Ascending aorta (tissue), 2 donors: ENCODE results near the gene TRABD. TPM values are rescaled to one million over a fixed set of nuclear protein-coding genes. Genes with fewer than 3 reads are reported as not detected.
"Not testable (repeated sequence)": the region's sequence is repeated elsewhere in the genome, so short reads cannot be mapped to it uniquely, and the experiment has no call there.

Source experiments
- DNase-seq, 2 donors: peaks; one replicate each; pipeline ENCODE4 v3.0.0-alpha.2; 2019; ENCODE audit warnings: low spot score in 2 of 2
- H3K27ac ChIP-seq, 2 donors: fragments of 200-600 bp; sonication (generic); one replicate each; pipeline ENCODE4 v1.5.1; 2016 to 2017; ENCODE audit warnings: mild to moderate bottlenecking in 1 of 2
- H3K27me3 ChIP-seq: fragments of 200-600 bp; sonication (generic); one replicate; pipeline ENCODE4 v1.5.1; 2017
- H3K36me3 ChIP-seq, 2 donors: fragments of 200-600 bp; sonication (generic); one replicate each; pipeline ENCODE4 v1.5.1; 2016
- H3K4me1 ChIP-seq, 2 donors: fragments of 200-600 bp; sonication (generic); one replicate each; pipeline ENCODE4 v1.5.1; 2016 to 2017; ENCODE audit warnings: mild to moderate bottlenecking in 1 of 2
- H3K4me3 ChIP-seq, 2 donors: fragments of 200-600 bp; sonication (generic); one replicate each; pipeline ENCODE4 v1.5.1; 2016 to 2017; ENCODE audit warnings: mild to moderate bottlenecking in 1 of 2
- H3K9me3 ChIP-seq, 2 donors: fragments of 200-600 bp; sonication (generic); one replicate each; pipeline ENCODE4 v1.5.1; 2016
- intact Hi-C: fragments of 100-400 bp; cut with DNase I; formaldehyde crosslinking; loops from one replicate; pipeline ENCODE4 v1.15.1; 2023
- total RNA-seq: library from RNA; depleted of rRNA; stranded (reverse); fragments of >200 nt; gene quantifications from one replicate; pipeline ENCODE4 v1.1.0, GENCODE V29; 2016
- TF ChIP-seq, protein P1 (sequence below), 3 experiments: fragments of 200-600 bp in 2 of 3; fragments of 450-650 bp in 1 of 3; sonication (generic) in 2 of 3; IDR thresholded peaks; one replicate each; pipeline ENCODE4 v1.5.1; 2016 to 2019; ENCODE audit warnings: antibody characterized with exemption in 3 of 3, mild to moderate bottlenecking in 1 of 3, moderate library complexity in 1 of 3

TRABD gene
- total RNA-seq, 1 donor from 2014 or later: 91.4 TPM

DNA sequence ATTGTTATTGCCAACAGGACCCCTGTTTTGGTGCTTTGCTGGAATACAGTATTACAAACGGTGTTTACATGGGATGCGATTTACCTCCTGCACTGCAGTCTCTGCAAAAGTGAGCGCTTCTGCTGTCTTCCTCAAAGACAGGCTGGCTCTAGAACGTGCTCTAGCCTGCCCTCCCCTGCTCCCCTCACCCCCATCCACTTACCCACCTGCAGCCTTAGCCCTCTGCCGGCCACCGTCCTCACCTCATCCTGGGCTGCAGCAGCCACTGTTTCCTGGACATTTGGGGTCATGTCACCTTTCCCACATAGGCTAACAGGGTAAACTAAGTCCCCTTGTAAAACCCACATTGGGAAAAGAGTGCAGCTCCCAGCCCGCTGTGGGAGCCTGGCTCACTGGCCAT lies 24.8 kb upstream of the TRABD start:
- H3K9me3 ChIP-seq: no peaks in the 10 kb centered on the region
- H3K36me3 ChIP-seq: no peaks in the 10 kb centered on the region
- H3K4me1 ChIP-seq: no peaks in the 10 kb centered on the region
- no peak overlapping the region for H3K4me3 ChIP-seq
- DNase-seq: no peak
- TF ChIP-seq, protein P1, sequence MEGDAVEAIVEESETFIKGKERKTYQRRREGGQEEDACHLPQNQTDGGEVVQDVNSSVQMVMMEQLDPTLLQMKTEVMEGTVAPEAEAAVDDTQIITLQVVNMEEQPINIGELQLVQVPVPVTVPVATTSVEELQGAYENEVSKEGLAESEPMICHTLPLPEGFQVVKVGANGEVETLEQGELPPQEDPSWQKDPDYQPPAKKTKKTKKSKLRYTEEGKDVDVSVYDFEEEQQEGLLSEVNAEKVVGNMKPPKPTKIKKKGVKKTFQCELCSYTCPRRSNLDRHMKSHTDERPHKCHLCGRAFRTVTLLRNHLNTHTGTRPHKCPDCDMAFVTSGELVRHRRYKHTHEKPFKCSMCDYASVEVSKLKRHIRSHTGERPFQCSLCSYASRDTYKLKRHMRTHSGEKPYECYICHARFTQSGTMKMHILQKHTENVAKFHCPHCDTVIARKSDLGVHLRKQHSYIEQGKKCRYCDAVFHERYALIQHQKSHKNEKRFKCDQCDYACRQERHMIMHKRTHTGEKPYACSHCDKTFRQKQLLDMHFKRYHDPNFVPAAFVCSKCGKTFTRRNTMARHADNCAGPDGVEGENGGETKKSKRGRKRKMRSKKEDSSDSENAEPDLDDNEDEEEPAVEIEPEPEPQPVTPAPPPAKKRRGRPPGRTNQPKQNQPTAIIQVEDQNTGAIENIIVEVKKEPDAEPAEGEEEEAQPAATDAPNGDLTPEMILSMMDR (IDR thresholded peaks at IDR 0.05): no peak
- intact Hi-C loops: no loop called here
- H3K27me3 ChIP-seq: no peaks in the 10 kb centered on the region
- no peak overlapping the region for H3K27ac ChIP-seq

DNA sequence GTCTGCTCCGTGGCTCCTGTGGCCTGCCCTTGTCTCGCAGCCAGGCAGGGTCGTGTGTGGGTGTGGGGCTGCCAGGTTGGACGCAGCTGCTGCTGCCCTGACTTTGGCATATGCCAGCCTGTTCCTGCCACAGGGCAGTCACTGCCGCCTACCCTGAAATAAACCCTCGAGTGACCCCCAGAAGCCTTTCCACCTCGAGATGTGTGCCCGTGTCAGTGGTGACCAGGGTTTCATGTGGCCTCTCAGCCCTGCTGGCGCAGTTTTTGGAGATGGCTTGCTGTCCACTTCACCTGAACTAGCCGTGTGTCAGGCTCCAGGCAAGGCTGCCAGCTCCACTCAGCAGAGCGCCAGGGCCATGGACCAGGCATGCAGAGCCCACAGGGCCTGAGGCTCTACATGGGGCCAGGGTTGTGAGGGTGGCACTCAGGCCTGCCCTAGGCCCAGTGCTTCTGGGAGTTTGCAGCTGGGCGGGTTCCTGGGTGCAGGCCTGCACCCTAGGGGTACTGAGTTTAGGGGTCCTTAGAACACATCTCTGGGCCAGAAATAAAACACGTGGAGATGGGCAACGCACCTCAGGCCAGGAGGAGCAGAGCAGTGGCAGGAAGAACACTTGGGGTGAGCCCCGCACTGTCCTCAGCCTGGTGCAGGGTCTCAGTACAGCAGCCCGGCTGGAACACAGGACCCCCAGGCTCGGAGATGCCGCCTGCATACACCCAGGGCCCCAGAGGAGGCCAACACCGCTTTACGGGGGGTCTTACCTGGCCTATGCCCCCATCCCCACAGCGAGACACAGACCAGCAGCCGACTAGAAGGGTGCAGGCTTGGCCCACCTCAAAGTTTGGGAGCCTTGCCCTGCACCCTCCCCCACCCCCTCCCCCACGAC lies 24.0 kb upstream of the TRABD start:
- DNase-seq: no peak
- intact Hi-C loops: no loop called here
- no peaks in the 10 kb centered on the region for H3K4me1 ChIP-seq
- TF ChIP-seq, protein P1 (IDR thresholded peaks at IDR 0.05): no peak
- H3K27me3 ChIP-seq: no peaks in the 10 kb centered on the region
- H3K4me3 ChIP-seq: no peak overlapping the region
- H3K27ac ChIP-seq: no peak overlapping the region
- H3K9me3 ChIP-seq: no peaks in the 10 kb centered on the region
- H3K36me3 ChIP-seq: no peaks in the 10 kb centered on the region

DNA sequence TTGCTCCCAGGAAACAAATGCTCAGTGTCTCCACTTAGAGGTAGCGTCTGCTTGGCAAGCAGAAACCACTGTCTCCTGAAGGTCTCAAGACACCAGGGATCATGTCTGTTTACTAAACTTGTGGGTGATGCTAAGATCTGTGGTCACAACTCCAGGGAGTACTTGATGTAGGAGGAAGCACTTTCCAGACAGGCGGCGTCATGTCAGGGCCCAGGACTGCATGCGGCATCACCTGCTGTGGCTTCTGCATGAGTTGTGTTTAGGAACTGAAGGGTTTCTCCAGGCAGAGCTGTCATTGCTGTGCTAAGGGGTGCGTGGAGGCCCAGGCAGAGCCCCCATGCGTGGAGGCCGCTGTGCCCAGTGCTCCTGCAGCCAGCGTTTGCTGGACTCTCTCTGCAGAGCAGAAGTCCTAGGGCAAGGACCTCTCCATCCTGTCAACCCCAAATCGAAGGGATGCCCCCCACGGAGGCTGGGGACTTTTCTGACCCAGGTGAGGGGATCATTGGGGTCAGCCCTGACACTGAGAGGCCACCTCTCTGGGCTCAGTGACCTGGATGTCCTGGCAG lies 23.2 kb upstream of the TRABD start:
- H3K27ac ChIP-seq: no peak overlapping the region
- no peaks in the 10 kb centered on the region for H3K4me1 ChIP-seq
- no peaks in the 10 kb centered on the region for H3K36me3 ChIP-seq
- H3K9me3 ChIP-seq: no peaks in the 10 kb centered on the region
- DNase-seq: no peak
- intact Hi-C loops: no loop called here
- H3K27me3 ChIP-seq: no peaks in the 10 kb centered on the region
- TF ChIP-seq, protein P1 (IDR thresholded peaks at IDR 0.05): no peak
- no peak overlapping the region for H3K4me3 ChIP-seq

DNA sequence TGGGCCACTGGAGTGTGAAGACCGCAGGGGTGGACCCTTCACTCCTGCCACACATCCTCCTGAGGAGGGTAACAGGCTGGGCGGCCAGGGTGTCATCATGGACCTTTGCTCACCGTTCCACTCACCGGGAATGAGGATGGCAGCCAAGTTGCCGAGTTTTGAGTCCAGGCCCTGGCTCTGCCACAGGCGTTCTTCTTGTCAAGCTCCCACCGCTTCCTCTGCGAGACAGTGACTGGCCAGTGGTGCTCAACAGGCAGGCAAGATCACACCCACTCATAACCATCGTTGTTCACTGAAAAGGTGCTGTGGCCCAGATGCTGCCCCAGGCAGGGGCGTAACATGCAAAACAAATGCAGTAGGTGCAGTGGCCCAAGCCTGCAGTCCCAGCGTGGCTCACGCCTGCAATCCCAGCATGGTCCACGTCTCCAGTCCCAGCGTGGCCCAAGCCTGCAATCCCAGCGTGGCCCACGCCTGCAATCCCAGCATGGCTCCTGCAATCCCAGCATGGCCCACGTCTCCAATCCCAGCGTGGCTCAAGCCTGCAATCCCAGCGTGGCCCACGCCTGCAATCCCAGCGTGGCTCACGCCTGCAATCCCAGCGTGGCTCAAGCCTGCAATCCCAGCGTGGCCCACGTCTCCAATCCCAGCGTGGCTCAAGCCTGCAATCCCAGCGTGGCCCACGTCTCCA lies 20.1 kb upstream of the TRABD start:
- Histone ChIP-seq H3K27me3 (no peaks in the 10 kb centered on the region), H3K27ac (no peak overlapping the region), H3K36me3 (no peaks in the 10 kb centered on the region), H3K4me3 (no peak overlapping the region), H3K4me1 (peaks cover 4 to 5% of the 10 kb centered on the region in 2 donors), H3K9me3 (no peaks in the 10 kb centered on the region)
- DNase-seq: no peak
- TF ChIP-seq, protein P1 (IDR thresholded peaks at IDR 0.05): no peak
- intact Hi-C loops: no loop called here

DNA sequence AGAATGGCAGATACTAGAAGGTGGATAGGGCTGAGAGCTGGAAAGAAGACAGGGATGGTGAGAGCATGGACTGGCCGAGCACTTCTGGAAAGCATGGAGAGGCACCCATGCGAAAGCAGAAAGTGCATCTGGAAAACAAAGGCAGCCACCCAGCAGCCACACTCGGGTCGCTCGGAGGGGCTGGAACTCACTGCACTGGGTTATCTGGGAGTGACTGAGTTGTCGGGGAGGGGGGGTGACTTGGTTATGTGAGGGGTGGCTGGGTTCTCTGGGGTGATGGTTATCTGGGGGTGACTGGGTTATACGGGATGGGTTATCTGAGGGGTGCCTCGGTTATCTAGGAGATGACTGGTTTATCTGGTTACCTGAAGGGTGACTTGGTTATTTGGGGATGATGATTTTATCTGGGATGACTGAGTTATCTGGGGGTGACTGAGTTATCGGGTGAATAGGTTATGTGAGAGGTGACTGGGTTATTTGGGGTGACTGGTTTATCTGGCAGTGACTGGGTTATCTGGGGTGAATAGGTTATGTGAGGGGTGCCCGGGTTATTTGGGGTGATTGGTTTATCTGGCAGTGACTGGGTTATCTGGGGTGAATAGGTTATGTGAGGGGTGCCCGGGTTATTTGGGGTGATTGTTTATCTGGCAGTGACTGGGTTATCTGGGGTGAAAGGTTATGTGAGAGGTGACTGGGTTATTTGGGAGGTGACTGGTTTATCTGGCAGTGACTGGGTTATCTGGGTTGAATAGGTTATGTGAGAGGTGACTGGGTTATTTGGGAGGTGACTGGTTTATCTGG lies 17.8 kb upstream of the TRABD start:
- no peak for DNase-seq
- Histone ChIP-seq H3K4me3 (no peak overlapping the region), H3K9me3 (no peaks in the 10 kb centered on the region), H3K27ac (no peak overlapping the region), H3K27me3 (no peaks in the 10 kb centered on the region), H3K4me1 (peaks cover 4 to 5% of the 10 kb centered on the region in 2 donors), H3K36me3 (no peaks in the 10 kb centered on the region)
- TF ChIP-seq, protein P1 (IDR thresholded peaks at IDR 0.05): no peak
- intact Hi-C loops: no loop called here

DNA sequence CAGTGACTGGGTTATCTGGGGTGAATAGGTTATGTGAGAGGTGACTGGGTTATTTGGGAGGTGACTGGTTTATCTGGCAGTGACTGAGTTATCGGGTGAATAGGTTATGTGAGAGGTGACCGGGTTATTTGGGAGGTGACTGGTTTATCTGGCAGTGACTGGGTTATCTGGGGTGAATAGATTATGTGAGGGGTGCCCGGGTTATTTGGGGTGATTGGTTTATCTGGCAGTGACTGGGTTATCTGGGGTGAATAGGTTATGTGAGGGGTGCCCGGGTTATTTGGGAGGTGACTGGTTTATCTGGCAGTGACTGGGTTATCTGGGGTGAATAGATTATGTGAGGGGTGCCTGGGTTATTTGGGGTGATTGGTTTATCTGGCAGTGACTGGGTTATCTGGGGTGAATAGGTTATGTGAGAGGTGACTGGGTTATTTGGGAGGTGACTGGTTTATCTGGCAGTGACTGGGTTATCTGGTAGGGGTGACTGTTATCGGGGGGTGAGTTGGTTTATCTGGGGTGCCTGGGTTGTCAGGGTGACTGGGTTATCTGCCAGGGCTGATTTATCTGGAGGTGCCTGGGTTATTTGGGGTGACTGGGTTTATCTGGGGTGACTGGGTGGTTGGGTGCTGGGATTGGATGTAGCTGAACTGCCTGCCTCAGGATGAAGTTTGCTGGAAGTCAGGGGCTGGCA lies 17.1 kb upstream of the TRABD start:
- H3K27ac ChIP-seq, DNase-seq, intact Hi-C loops, H3K36me3 ChIP-seq, H3K4me1 ChIP-seq, H3K4me3 ChIP-seq, H3K27me3 ChIP-seq, H3K9me3 ChIP-seq: not testable (repeated sequence)
